MM.1S (cell line): ENCODE data around the gene TECTB.

ENCODE experiments used
- DNase-seq: peaks from one replicate; pipeline ENCODE4 v3.0.0-alpha.2; 2015
- H2AFZ ChIP-seq: fragments of 300-600 bp; sonication (generic); 2 replicates; pipeline ENCODE4 v1.6.0; 2016; ENCODE audit warnings: antibody characterized with exemption, low read length
- H3F3A ChIP-seq: fragments of 300-600 bp; sonication (generic); 2 replicates; pipeline ENCODE4 v1.6.1; 2016; ENCODE audit warnings: mild to moderate bottlenecking, antibody characterized with exemption, low read length, moderate library complexity, mixed read lengths; ENCODE audit not compliant: insufficient read depth
- H3K27ac ChIP-seq: fragments of 300-600 bp; sonication (generic); 2 replicates; pipeline ENCODE4 v1.5.1; 2016; ENCODE audit warnings: mild to moderate bottlenecking, low read length
- H3K27me3 ChIP-seq: fragments of 300-600 bp; sonication (generic); replicated peaks from 2 replicates; pipeline ENCODE4 v1.6.0; 2016; ENCODE audit warnings: low read length; ENCODE audit not compliant: insufficient read depth
- H3K36me3 ChIP-seq: fragments of 300-600 bp; sonication (generic); replicated peaks from 2 replicates; pipeline ENCODE4 v1.6.1; 2016; ENCODE audit warnings: mild to moderate bottlenecking, low read length, mixed read lengths; ENCODE audit not compliant: insufficient read depth
- H3K4me1 ChIP-seq: fragments of 300-600 bp; sonication (generic); 2 replicates; pipeline ENCODE4 v1.6.1; 2016; ENCODE audit warnings: low read length, mixed read lengths
- H3K4me2 ChIP-seq: fragments of 300-600 bp; sonication (generic); 2 replicates; pipeline ENCODE4 v1.6.0; 2016; ENCODE audit warnings: low read depth, low read length
- H3K4me3 ChIP-seq: fragments of 300-600 bp; sonication (generic); 2 replicates; pipeline ENCODE4 v1.5.1; 2016; ENCODE audit warnings: low read length, mixed read lengths
- H3K79me2 ChIP-seq: fragments of 300-600 bp; sonication (generic); 2 replicates; pipeline ENCODE4 v1.6.1; 2016; ENCODE audit warnings: mixed run types, low read length, mixed read lengths
- H3K9ac ChIP-seq: fragments of 300-600 bp; sonication (generic); 2 replicates; pipeline ENCODE4 v1.6.1; 2016; ENCODE audit warnings: low read length, mixed read lengths
- H3K9me2 ChIP-seq: fragments of 300-600 bp; sonication (generic); replicated peaks from 2 replicates; pipeline ENCODE4 v1.6.1; 2016; ENCODE audit warnings: mild to moderate bottlenecking, low read length, mixed read lengths; ENCODE audit not compliant: insufficient read depth
- H3K9me3 ChIP-seq: fragments of 300-600 bp; sonication (generic); replicated peaks from 2 replicates; pipeline ENCODE4 v1.6.1; 2016; ENCODE audit warnings: mild to moderate bottlenecking, low read length, mixed read lengths; ENCODE audit not compliant: insufficient read depth
- H4K20me1 ChIP-seq: fragments of 300-600 bp; sonication (generic); 2 replicates; pipeline ENCODE4 v1.6.1; 2016; ENCODE audit warnings: mild to moderate bottlenecking, low read length, moderate library complexity, mixed read lengths; ENCODE audit not compliant: insufficient read depth
- CTCF ChIP-seq: fragments of 300-600 bp; sonication (generic); IDR thresholded peaks from 2 replicates; pipeline ENCODE4 v1.5.1; 2016; ENCODE audit warnings: antibody characterized with exemption, low read length, mixed read lengths
- EZH2 ChIP-seq: fragments of 300-600 bp; sonication (generic); optimal IDR thresholded peaks from 2 replicates; pipeline ENCODE3; 2017; ENCODE audit warnings: low read depth, mild to moderate bottlenecking, antibody characterized with exemption, low read length, mixed read lengths
- EZH2phosphoT487 ChIP-seq: fragments of 300-600 bp; sonication (generic); IDR thresholded peaks from 2 replicates; pipeline ENCODE4 v1.6.1; 2018; ENCODE audit warnings: antibody characterized with exemption, low read length

TECTB gene

GRCh38 chr10:112311481-112311880 lies 28.3 kb downstream of the TECTB start:
- Histone ChIP-seq H3K9me2 (no peaks in the 10 kb centered on the region), H4K20me1 (no peaks in the 10 kb centered on the region), H3K79me2 (no peaks in the 10 kb centered on the region), H3K27me3 (no peaks in the 10 kb centered on the region), H3F3A (no peaks in the 10 kb centered on the region), H3K9me3 (no peaks in the 10 kb centered on the region), H3K4me2 (no peak overlapping the region), H2AFZ (no peak overlapping the region), H3K36me3 (no peaks in the 10 kb centered on the region), H3K4me1 (no peaks in the 10 kb centered on the region), H3K9ac (no peak overlapping the region), H3K4me3 (no peak overlapping the region), H3K27ac (no peak overlapping the region)
- DNase-seq = no peak
- no peak for TF ChIP-seq EZH2
- TF ChIP-seq EZH2phosphoT487 = no peak
- no peak for TF ChIP-seq CTCF

- Histone ChIP-seq H3K27me3 (no peaks in the 10 kb centered on the region), H4K20me1 (no peaks in the 10 kb centered on the region), H3F3A (no peaks in the 10 kb centered on the region), H3K4me3 (no peak overlapping the region), H2AFZ (no peak overlapping the region), H3K9me2 (no peaks in the 10 kb centered on the region), H3K4me1 (no peaks in the 10 kb centered on the region), H3K36me3 (no peaks in the 10 kb centered on the region), H3K79me2 (no peaks in the 10 kb centered on the region), H3K4me2 (no peak overlapping the region), H3K9me3 (no peaks in the 10 kb centered on the region), H3K27ac (no peak overlapping the region), H3K9ac (no peak overlapping the region)
- no peak for DNase-seq
- TF ChIP-seq EZH2 = no peak
- TF ChIP-seq EZH2phosphoT487 = no peak
- TF ChIP-seq CTCF = no peak
Observed at GRCh38 chr10:112313234-112313633, 30.0 kb downstream of the TECTB start.

- Histone ChIP-seq H3K4me3 (no peak overlapping the region), H3K4me1 (no peaks in the 10 kb centered on the region), H3K79me2 (no peaks in the 10 kb centered on the region), H3K9me3 (no peaks in the 10 kb centered on the region), H3K4me2 (no peak overlapping the region), H3K36me3 (no peaks in the 10 kb centered on the region), H3K9ac (no peak overlapping the region), H3K27ac (no peak overlapping the region), H3K27me3 (no peaks in the 10 kb centered on the region), H2AFZ (no peak overlapping the region), H4K20me1 (no peaks in the 10 kb centered on the region), H3K9me2 (no peaks in the 10 kb centered on the region), H3F3A (no peaks in the 10 kb centered on the region)
- TF ChIP-seq CTCF (no peak), EZH2phosphoT487 (no peak), EZH2 (no peak)
- DNase-seq = no peak
Observed at GRCh38 chr10:112313911-112314310, 30.7 kb downstream of the TECTB start.
